ENCODE measurements around the gene NRBP1. TPM values are rescaled to one million over a fixed set of nuclear protein-coding genes. Genes with fewer than 3 reads are reported as not detected.

NRBP1 gene
- total and polyA plus RNA-seq, 9 of the 15 experiments (the other 6 are each of a cell fraction or from before 2014, with no cell fraction given) = 2.9 to 84.5 (median 36.9) TPM

- TF ChIP-seq ZHX1 (conservative IDR thresholded peaks at IDR 0.05; ENCODE audit: low read length) (peak; percentile 88), SREBF2 (CRISPR knock-in tag; IDR thresholded peaks at IDR 0.05) (no peak), KLF16 (IDR thresholded peaks at IDR 0.05) (no peak), ETV5 (CRISPR knock-in tag; IDR thresholded peaks at IDR 0.05; ENCODE audit: low read depth) (0 out of 2 replicates have a peak, but pooled peaks have one; percentile 26), SNIP1 (IDR thresholded peaks at IDR 0.05; ENCODE audit: low read depth) (no peak), PKNOX1 (IDR thresholded peaks at IDR 0.05) (peak; percentile 85), ZSCAN32 (CRISPR knock-in tag; IDR thresholded peaks at IDR 0.05) (no peak), ZNF408 (CRISPR knock-in tag; IDR thresholded peaks at IDR 0.05; ENCODE audit: low read depth) (no peak), CAMTA2 (CRISPR knock-in tag; conservative IDR thresholded peaks at IDR 0.05) (no peak), FIP1L1 (IDR thresholded peaks at IDR 0.05; ENCODE audit: low read depth, low read length, poor library complexity, severe bottlenecking) (no peak), E2F6 (IDR thresholded peaks at IDR 0.05; ENCODE audit: borderline replicate concordance in 1 of 2, extremely low read depth in 1 of 2, insufficient read depth in 1 of 2, insufficient read length in 1 of 2, low read depth in 1 of 2, low read length in 1 of 2, poor library complexity in 1 of 2, severe bottlenecking in 1 of 2) (peak; percentile 34 to 73), RUNX1 (IDR thresholded peaks at IDR 0.05; ENCODE audit: low read depth) (no peak), HES1 (IDR thresholded peaks at IDR 0.05; ENCODE audit: low read depth) (no peak), ZNF512 (tag; IDR thresholded peaks at IDR 0.05) (no peak), MAX (CRISPR knock-in tag; IDR thresholded peaks at IDR 0.05) (peak; percentile 96), EP400 (IDR thresholded peaks at IDR 0.05) (peak; percentile 54)
These were observed 61.3 kb downstream of the NRBP1 start, which contains the start of gene IFT172 (continued) for GRCh38 chr2:27489498-27490397.

Measured in K562 (cell line).